ENCODE data around the gene DSC2. TPM values are rescaled to one million over a fixed set of nuclear protein-coding genes. Genes with fewer than 3 reads are reported as not detected.

DSC2 gene
- total and polyA plus RNA-seq, 5 donors = 6.6 to 24.5 (median 20.5) TPM

DNA sequence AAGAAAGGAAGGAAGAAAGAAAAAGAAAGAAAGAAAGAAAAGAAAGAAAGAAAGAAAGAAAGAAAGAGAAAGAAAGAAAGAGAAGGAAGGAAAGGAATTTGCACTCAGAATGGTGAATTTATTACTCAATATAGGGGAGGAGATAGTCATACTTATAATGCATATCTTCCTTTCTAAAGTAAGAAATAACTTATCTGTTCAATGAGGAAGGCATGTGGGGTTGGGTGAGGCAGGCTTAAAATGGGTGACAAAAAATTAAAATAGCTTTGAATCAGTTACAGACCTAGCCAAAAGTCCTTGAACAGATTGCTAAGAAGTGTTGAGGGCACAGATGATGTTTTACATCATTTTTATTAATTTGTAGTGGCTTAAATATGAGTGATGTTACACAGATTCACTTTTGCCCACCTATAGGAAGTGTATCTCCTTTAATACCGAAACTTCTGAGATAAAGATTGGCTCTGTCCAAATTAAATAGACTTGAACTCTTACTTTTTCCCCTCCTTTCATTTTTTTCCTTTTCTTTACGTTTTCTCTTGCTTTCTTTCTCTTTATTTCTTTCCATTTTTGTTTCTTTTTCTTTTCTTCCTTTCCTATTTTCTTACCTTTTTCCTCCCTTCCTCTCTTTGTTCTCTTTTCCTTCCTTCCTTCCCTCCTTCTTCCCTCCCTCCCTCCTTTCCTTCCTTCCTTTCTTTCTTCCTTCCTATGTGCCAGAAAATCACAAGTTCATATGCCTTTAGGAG lies 14.8 kb upstream of the DSC2 start:
- intact Hi-C loops (cut with DNase I) = no loop called here
- DNase-seq (no peak), ATAC-seq (no peak)
- Histone ChIP-seq H3K9me3 (ENCODE audit: control insufficient read depth, low read length) (no peaks in the 10 kb centered on the region), H3K27me3 (ENCODE audit: control insufficient read depth, insufficient read depth) (no peaks in the 10 kb centered on the region), H3K4me3 (ENCODE audit: low read length) (no peak overlapping the region), H3K27ac (ENCODE audit: low read length) (no peak overlapping the region), H3K4me1 (ENCODE audit: control insufficient read depth, insufficient read depth, low read length) (no peaks in the 10 kb centered on the region)
- WGBS = 65% methylated on average over 2 of the region's 2 CpGs

DNA sequence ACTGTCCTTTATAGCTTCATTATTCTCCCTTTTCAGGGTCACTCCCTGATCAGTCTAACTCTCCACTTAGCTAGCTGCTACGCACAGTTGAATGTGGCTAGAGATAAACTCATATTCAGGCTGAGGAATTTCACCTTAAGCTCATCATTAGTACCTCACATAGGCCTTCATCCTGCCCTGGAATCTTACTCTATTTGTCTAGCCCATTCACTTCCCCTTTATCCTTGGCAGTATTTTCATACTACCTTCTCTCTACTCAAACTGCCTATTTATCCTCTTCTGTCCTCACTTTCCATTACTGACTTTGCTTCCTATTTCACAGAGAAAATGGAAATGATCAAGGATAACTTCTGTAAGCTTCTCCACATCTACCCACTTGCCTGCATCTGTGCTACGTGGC lies 10.6 kb upstream of the DSC2 start:
- ATAC-seq (no peak), DNase-seq (no peak)
- Histone ChIP-seq H3K27me3 (ENCODE audit: control insufficient read depth, insufficient read depth) (no peaks in the 10 kb centered on the region), H3K9me3 (ENCODE audit: control insufficient read depth, low read length) (no peaks in the 10 kb centered on the region), H3K27ac (ENCODE audit: low read length) (no peak overlapping the region), H3K4me1 (ENCODE audit: control insufficient read depth, insufficient read depth, low read length) (no peaks in the 10 kb centered on the region), H3K4me3 (ENCODE audit: low read length) (no peak overlapping the region)
- intact Hi-C loops (cut with DNase I) = no loop called here
- 87% methylated on average over 2 of the region's 2 CpGs for WGBS

DNA sequence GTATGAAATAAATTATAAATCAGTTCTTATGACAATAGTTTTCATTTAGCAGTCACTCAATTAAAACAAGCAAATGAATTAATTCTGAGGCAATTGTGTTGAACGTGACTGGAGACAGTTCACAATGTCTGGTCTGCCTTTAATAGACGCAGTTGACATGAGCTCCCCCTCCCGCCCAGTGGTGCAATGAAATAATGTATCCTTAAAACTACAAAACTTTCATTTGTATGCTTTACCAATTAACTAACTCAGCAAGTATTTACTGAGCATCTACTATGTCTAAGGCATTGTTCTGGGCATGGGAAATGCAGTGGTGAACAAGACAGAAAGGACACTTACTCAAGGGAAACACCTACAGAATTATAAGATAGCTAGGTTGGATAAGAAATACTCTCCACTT lies 3.5 kb upstream of the DSC2 start:
- Histone ChIP-seq H3K4me1 (ENCODE audit: control insufficient read depth, insufficient read depth, low read length) (peaks cover 2% of the 10 kb centered on the region), H3K4me3 (ENCODE audit: low read length) (no peak overlapping the region), H3K9me3 (ENCODE audit: control insufficient read depth, low read length) (no peaks in the 10 kb centered on the region), H3K27ac (ENCODE audit: low read length) (no peak overlapping the region), H3K27me3 (ENCODE audit: control insufficient read depth, insufficient read depth) (no peaks in the 10 kb centered on the region)
- intact Hi-C loops (cut with DNase I) = loop anchor here in 1 of 4 donors (5.0 kb wide), 1 partner anchor 252 kb away; no protein-coding TSS in a partner anchor
- ATAC-seq = no peak
- WGBS = 83% methylated on average over 3 of the region's 3 CpGs
- no peak for DNase-seq

DNA sequence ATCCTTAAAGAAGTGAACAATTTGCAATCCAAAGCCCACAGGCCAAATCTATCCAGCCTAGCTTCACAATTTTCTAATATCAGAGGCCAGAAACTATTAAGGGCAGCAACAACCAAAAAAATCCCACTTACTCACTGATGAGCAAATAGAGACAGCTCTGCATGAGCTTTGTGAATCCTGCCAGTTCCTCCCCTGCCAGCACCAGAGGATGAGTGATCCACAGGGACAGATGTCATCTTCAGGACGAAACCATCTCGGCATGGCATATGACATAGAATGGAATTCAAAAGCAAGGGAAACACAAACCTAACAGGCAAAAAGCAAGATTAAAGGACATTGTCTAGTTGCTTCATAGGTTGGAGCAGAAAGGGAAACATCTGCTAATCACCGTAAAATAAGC lies 2.2 kb upstream of the DSC2 start:
- intact Hi-C loops (cut with DNase I) = no loop called here
- Histone ChIP-seq H3K4me3 (ENCODE audit: low read length) (no peak overlapping the region), H3K27ac (ENCODE audit: low read length) (no peak overlapping the region), H3K9me3 (ENCODE audit: control insufficient read depth, low read length) (no peaks in the 10 kb centered on the region), H3K27me3 (ENCODE audit: control insufficient read depth, insufficient read depth) (no peaks in the 10 kb centered on the region), H3K4me1 (ENCODE audit: control insufficient read depth, insufficient read depth, low read length) (peaks cover 2% of the 10 kb centered on the region)
- DNase-seq (no peak), ATAC-seq (no peak)
- WGBS = 41% methylated on average over 3 of the region's 3 CpGs

DNA sequence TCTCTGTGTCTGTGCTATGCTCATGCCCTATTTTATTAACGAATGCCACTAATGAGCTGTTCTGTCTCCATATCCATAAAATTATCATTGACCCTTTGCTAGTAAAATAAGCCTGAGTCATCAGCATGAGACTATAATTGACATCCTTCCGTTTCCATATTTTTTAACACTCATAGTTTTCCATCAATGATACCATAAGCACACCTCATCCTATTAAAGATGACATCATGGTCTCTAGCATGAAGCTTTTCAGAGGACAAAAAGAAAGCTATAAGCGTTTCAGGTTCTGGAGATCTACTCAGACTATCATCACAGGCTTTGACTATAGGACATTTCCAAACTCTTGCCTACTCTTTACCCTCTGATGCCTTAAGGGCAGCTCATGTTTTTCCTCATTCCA lies 1.2 kb upstream of the DSC2 start:
- H3K9me3 ChIP-seq (ENCODE audit: control insufficient read depth, low read length) = no peaks in the 10 kb centered on the region
- 87% methylated on average over 3 of the region's 3 CpGs for WGBS
- ATAC-seq (no peak), DNase-seq (no peak)
- H3K4me1 ChIP-seq (ENCODE audit: control insufficient read depth, insufficient read depth, low read length) = peaks cover 2% of the 10 kb centered on the region
- no peak overlapping the region for H3K27ac ChIP-seq (ENCODE audit: low read length)
- intact Hi-C loops (cut with DNase I) = no loop called here
- no peak overlapping the region for H3K4me3 ChIP-seq (ENCODE audit: low read length)
- no peaks in the 10 kb centered on the region for H3K27me3 ChIP-seq (ENCODE audit: control insufficient read depth, insufficient read depth)

DNA sequence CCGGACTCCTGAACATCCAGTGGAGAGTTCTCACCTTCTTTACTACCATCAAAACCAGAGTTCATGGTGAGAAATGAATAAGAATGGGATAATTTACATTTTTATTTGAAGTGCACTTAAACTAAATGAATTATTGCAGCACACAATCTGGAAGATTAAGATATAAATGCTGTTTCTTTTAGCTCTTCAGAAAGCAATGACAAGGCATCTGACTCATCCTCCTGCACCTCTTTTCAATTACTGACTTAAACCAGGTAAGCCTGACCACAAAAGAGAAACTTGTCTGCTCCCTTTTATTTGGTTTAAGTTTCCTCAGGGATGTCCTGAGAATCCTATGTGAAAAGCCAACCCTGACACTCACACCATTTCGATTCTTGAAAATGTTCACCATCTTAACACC lies 720 bp upstream of the DSC2 start:
- Histone ChIP-seq H3K27ac (ENCODE audit: low read length) (no peak overlapping the region), H3K27me3 (ENCODE audit: control insufficient read depth, insufficient read depth) (no peaks in the 10 kb centered on the region), H3K9me3 (ENCODE audit: control insufficient read depth, low read length) (no peaks in the 10 kb centered on the region), H3K4me3 (ENCODE audit: low read length) (no peak overlapping the region), H3K4me1 (ENCODE audit: control insufficient read depth, insufficient read depth, low read length) (peaks cover 2% of the 10 kb centered on the region)
- intact Hi-C loops (cut with DNase I) = no loop called here
- WGBS = 91% methylated on average over 2 of the region's 2 CpGs
- ATAC-seq (no peak), DNase-seq (no peak)

DNA sequence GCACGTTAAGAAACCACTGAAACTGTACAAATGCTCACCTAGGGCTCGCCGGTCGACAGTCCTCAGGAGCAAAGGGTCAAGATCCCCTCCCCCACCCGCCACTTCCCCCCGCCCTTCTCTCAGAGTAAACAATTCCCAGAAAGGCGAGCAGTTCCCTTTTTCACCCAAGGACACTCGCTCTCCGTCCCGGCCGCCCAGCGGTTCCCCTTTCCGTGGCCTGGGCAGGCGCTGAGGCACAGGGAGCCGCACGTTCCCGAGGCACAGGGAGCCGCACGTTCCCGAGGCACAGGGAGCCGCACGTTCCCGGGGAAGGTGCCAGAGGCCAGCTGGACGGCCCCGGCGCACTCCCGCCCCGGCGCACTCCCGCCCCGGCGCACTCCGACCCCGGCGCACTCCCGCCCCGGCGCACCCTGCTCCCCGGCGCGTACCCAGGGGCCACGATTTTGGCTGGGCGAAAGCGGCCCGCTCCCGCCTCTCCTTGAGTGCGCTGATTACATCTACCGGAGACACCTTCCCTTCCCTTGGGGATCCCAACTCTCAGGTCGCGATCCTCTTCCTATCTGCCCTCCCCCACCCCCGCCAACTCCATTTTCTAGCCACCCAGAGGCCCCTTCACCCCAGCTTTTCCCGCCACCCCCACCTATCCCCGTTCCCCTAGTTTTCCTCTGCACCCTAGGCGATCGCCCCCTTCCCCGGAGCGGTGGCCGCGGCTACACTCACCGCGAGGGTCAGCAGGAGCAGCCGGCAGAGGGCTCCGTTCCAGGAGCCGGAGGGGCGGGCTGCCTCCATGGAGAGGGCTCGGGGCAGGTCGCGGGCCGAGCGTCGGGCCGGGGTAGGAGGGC lies 817 bp downstream of the DSC2 start:
- under 1% methylated on average over 72 of the region's 72 CpGs for WGBS
- peak; percentile 84 to 93 (median 92) for DNase-seq
- Histone ChIP-seq H3K9me3 (ENCODE audit: control insufficient read depth, low read length) (no peaks in the 10 kb centered on the region), H3K4me1 (ENCODE audit: control insufficient read depth, insufficient read depth, low read length) (peaks cover 2% of the 10 kb centered on the region), H3K27me3 (ENCODE audit: control insufficient read depth, insufficient read depth) (no peaks in the 10 kb centered on the region), H3K4me3 (ENCODE audit: low read length) (peak overlapping the region; percentile 74), H3K27ac (ENCODE audit: low read length) (peak overlapping the region; percentile 94)
- intact Hi-C loops (cut with DNase I) = no loop called here
- peak; percentile 93 for ATAC-seq

DNA sequence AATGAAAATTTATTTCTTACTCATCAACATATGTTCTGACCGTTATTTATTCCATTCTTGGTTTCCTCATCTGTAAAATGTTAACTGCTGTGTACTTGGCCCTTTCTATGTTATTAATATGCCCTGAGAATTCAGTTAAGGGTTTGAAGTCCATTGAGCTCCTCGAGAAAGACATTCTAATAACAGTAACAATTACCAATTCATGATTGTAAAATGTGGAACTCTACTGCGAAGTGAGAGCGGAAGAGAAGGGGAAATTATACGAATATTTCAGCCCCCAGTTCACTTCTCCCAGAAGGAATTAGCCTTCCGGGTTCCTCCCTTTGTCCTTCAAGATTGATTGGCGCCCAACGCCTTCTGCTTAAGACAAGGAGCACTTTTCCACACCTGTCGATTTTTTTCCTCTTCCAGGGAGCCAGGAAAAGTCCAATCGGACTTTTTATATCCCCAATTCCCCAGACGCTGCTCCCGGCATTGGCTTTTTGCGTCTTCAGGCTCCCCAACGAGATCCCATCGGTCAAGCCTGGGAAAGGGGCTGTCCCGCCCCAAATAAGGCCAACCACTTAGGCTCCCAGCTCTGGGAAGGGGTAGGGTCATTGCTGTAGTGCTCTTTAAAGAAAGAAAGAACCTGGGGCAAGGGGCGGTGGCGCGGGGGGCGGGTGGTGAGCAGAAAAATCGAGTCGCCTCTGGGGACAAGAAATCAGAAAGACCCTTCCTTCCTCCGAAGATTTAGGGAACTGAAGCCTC lies 1.6 kb downstream of the DSC2 start:
- ATAC-seq = peak; percentile 48 to 66
- WGBS = 13% methylated on average over 23 of the region's 23 CpGs
- H3K4me3 ChIP-seq (ENCODE audit: low read length) = peak overlapping the region; percentile 74
- no peaks in the 10 kb centered on the region for H3K27me3 ChIP-seq (ENCODE audit: control insufficient read depth, insufficient read depth)
- H3K9me3 ChIP-seq (ENCODE audit: control insufficient read depth, low read length) = no peaks in the 10 kb centered on the region
- intact Hi-C loops (cut with DNase I) = no loop called here
- H3K4me1 ChIP-seq (ENCODE audit: control insufficient read depth, insufficient read depth, low read length) = peaks cover 2% of the 10 kb centered on the region
- peak; percentile 17 to 68 (median 53) for DNase-seq
- H3K27ac ChIP-seq (ENCODE audit: low read length) = peak overlapping the region; percentile 94

DNA sequence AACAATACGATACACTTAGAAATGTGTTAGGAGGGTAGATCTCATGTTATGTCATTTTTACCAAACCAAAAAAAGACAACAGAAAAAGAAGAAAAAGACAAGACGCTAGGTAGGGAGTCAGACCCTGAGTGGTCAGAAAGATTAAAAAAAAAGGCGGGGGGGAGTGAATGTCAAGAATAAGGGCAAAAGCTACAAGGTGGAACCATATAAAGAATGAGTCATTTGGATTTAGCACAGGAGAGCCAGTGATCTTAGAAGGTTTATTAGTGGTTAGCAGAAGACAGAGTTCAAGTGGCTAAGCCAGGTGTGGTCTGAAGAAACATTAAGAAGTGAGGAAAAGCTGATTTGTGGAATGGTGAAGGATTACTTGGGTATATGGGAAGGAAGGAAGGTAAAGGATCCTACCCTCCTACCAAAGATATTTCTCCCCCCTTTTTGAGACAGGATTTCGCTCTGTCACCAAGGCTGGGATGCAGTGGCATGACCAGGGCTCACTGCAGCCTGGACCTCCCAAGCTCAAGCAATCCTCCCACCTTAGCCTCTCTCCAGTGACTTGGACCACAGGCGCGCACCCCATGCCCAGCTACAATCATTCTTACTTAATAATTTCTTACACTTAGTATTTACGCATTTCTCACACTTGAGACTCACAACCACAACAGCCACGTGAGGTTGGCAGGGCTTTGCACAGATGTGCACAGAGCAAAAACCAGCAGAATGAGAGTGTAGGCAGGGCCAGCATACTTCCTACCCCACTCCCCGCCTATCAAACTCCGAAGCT lies 2.6 kb downstream of the DSC2 start:
- intact Hi-C loops (cut with DNase I) = loop anchor here in 1 of 4 donors (10.0 kb wide), 1 partner anchor 415 kb away; no protein-coding TSS in a partner anchor
- ATAC-seq (no peak), DNase-seq (peak in 1 of 3 donors; percentile 29)
- no peak overlapping the region for H3K27ac ChIP-seq (ENCODE audit: low read length)
- H3K4me1 ChIP-seq (ENCODE audit: control insufficient read depth, insufficient read depth, low read length) = peaks cover 2% of the 10 kb centered on the region
- H3K27me3 ChIP-seq (ENCODE audit: control insufficient read depth, insufficient read depth) = no peaks in the 10 kb centered on the region
- no peaks in the 10 kb centered on the region for H3K9me3 ChIP-seq (ENCODE audit: control insufficient read depth, low read length)
- H3K4me3 ChIP-seq (ENCODE audit: low read length) = peak overlapping the region; percentile 74
- WGBS = 91% methylated on average over 10 of the region's 10 CpGs

DNA sequence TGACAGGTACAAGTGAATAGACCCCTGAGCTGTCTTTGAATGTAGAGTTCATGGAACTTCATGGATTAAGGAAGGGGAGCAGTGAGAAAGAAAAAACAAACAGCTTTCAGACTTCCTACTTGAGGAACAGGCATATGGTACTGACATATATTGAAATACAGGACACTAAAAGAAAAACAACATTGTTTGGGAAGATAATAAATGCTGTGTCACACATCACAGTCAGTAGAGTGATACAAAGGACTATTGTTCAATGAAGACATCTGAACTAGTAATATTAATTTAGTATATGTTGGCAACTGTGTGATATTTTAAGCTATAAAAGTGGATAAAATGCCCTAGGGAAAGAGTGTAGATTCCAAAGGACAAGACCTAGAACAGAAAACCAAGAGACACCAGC lies 3.3 kb downstream of the DSC2 start:
- intact Hi-C loops (cut with DNase I) = loop anchor here in 1 of 4 donors (10.0 kb wide), 1 partner anchor 416 kb away; no protein-coding TSS in a partner anchor
- DNase-seq (no peak), ATAC-seq (no peak)
- Histone ChIP-seq H3K9me3 (ENCODE audit: control insufficient read depth, low read length) (no peaks in the 10 kb centered on the region), H3K27me3 (ENCODE audit: control insufficient read depth, insufficient read depth) (no peaks in the 10 kb centered on the region), H3K4me1 (ENCODE audit: control insufficient read depth, insufficient read depth, low read length) (peaks cover 2% of the 10 kb centered on the region), H3K27ac (ENCODE audit: low read length) (no peak overlapping the region), H3K4me3 (ENCODE audit: low read length) (no peak overlapping the region)
